ENCODE data around the gene SH2D7.
"Not testable (repeated sequence)": the region's sequence is repeated elsewhere in the genome, so short reads cannot be mapped to it uniquely, and the experiment has no call there.

SH2D7 gene

GRCh38 chr15:78133801-78134200 lies 41.4 kb downstream of the SH2D7 start:
- no peak for DNase-seq (ENCODE audit: low read depth in 2 of 2)

GRCh38 chr15:78139578-78139977 lies 47.2 kb downstream of the SH2D7 start:
- no peak for DNase-seq (ENCODE audit: low read depth in 2 of 2)

GRCh38 chr15:78140292-78140691 lies 47.9 kb downstream of the SH2D7 start:
- DNase-seq (ENCODE audit: low read depth in 2 of 2) = no peak

GRCh38 chr15:78142332-78142731 lies 50.0 kb downstream of the SH2D7 start:
- DNase-seq (ENCODE audit: low read depth in 2 of 2) = no peak

- DNase-seq (ENCODE audit: low read depth in 2 of 2) = no peak
Measured at GRCh38 chr15:78146425-78147154, 54.2 kb downstream of the SH2D7 start.

GRCh38 chr15:78147566-78147965 lies 55.2 kb downstream of the SH2D7 start:
- no peak for DNase-seq (ENCODE audit: low read depth in 2 of 2)

- DNase-seq (ENCODE audit: low read depth in 2 of 2) = no peak
Measured at GRCh38 chr15:78148392-78149067, 56.2 kb downstream of the SH2D7 start.

GRCh38 chr15:78149068-78149804 lies 56.9 kb downstream of the SH2D7 start, which contains the start of gene IDH3A:
Gene IDH3A (plus strand): TSS chr15:78149362. CDS start chr15:78149404, 42 bp downstream.
- peak; percentile 98 to 99 for DNase-seq (ENCODE audit: low read depth in 2 of 2)

- no peak for DNase-seq (ENCODE audit: low read depth in 2 of 2)
Measured at GRCh38 chr15:78149805-78150751, 57.7 kb downstream of the SH2D7 start.

- DNase-seq (ENCODE audit: low read depth in 2 of 2) = not testable (repeated sequence)
Measured at GRCh38 chr15:78151075-78151474, 58.7 kb downstream of the SH2D7 start.

Measured in stimulated activated CD8-positive, alpha-beta memory T cell treated with anti-CD3 and anti-CD28 coated beads, Interleukin-15, amount 100 ng/mL, for 4 hours (primary cell).